ENCODE measurements around the gene TMEM164. TPM values are rescaled to one million over a fixed set of nuclear protein-coding genes. Genes with fewer than 3 reads are reported as not detected.
A peak's percentile ranks its signal among the peaks of the same experiment; 100 is the strongest.

The TMEM164 gene
- total and polyA plus RNA-seq, 10 of the 15 experiments (the other 5 are each of a cell fraction or from before 2014, with no cell fraction given), result 0.61 to 18.3 (median 7.0) TPM

DNA sequence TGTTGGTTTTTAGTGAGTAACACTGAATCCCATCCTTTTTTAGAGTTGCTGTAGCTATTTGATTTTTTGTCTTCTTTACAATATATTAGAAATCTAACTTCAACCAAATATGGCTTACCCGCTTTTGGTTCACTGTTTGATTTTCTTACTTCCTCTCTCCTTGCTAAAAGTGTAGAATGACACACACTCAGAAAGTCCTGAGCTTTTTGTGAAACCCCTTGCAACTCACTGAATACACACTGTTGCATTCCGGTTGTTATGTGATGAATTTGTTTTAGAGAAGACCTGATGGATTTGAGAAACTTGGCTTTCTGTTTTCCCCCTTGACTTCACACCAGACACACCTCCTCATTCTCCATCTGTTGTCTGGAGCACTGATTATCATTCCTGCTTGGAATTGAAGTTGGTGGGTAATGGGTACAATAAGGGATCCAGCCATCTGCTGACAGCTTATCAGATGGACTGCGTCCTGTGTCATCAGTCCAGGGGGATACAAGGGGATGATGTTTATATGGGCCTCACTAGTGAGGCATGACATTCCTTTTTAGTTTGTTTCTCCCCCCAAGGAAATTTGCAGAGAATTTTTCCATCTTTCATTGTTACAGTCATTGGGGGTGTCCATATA, 5.2 kb downstream of the TMEM164 start:
- DNase-seq (ENCODE audit: low read depth, low spot score) (no peak), FAIRE-seq (no peak), ATAC-seq (peak; percentile 57)
- no peak overlapping the region for H3K9ac ChIP-seq (ENCODE audit: control insufficient read depth, insufficient read depth, low read length)
- WGBS (ENCODE audit: insufficient coverage, insufficient replicate concordance, low lambda C conversion rate, missing lambda C conversion rate), result 37% methylated on average over 3 of the region's 3 CpGs
- H4K20me1 ChIP-seq (ENCODE audit: control insufficient read depth, insufficient read depth), result no peaks in the 10 kb centered on the region
- peak overlapping the region; percentile 73 for H3K27ac ChIP-seq (ENCODE audit: control insufficient read depth, insufficient read depth)
- no peak overlapping the region; the same call in 1 of the 2 replicates for H2AFZ ChIP-seq (ENCODE audit: control insufficient read depth, low read depth, low read length)
- no peak overlapping the region for H3K4me3 ChIP-seq
- POLR2A ChIA-PET, result interaction anchor here (0.6 to 1.1 kb wide), 2 partner anchors 38 to 69 kb away, joined by 3 read pairs; no protein-coding TSS in a partner anchor
- peaks cover 4% of the 10 kb centered on the region; the same call in 1 of the 2 replicates for H3K4me1 ChIP-seq (ENCODE audit: control insufficient read depth, insufficient read depth, low read length)
- no peaks in the 10 kb centered on the region; a peak in 1 of 4 replicates for H3K36me3 ChIP-seq (ENCODE audit: control insufficient read depth in 2 of 2, insufficient read depth in 2 of 2, low read length in 1 of 2)
- peak; percentile 37; the same call in 1 of the 2 replicates for TF ChIP-seq SPI1 (IDR thresholded peaks at IDR 0.05; ENCODE audit: borderline replicate concordance, insufficient read depth, low read depth, low read length)
- TF ChIP-seq LARP7 (IDR thresholded peaks at IDR 0.05), result no peak
- TF ChIP-seq NR2F1 (conservative IDR thresholded peaks at IDR 0.05), result no peak
- no peak for TF ChIP-seq KDM1A (IDR thresholded peaks at IDR 0.05; ENCODE audit: borderline replicate concordance)
- TF ChIP-seq, protein P1, sequence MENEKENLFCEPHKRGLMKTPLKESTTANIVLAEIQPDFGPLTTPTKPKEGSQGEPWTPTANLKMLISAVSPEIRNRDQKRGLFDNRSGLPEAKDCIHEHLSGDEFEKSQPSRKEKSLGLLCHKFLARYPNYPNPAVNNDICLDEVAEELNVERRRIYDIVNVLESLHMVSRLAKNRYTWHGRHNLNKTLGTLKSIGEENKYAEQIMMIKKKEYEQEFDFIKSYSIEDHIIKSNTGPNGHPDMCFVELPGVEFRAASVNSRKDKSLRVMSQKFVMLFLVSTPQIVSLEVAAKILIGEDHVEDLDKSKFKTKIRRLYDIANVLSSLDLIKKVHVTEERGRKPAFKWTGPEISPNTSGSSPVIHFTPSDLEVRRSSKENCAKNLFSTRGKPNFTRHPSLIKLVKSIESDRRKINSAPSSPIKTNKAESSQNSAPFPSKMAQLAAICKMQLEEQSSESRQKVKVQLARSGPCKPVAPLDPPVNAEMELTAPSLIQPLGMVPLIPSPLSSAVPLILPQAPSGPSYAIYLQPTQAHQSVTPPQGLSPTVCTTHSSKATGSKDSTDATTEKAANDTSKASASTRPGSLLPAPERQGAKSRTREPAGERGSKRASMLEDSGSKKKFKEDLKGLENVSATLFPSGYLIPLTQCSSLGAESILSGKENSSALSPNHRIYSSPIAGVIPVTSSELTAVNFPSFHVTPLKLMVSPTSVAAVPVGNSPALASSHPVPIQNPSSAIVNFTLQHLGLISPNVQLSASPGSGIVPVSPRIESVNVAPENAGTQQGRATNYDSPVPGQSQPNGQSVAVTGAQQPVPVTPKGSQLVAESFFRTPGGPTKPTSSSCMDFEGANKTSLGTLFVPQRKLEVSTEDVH (IDR thresholded peaks at IDR 0.05; ENCODE audit: low read depth, partially characterized antibody), result no peak
- TF ChIP-seq SIN3A (IDR thresholded peaks at IDR 0.05; ENCODE audit: low read depth, low read length), result no peak
- TF ChIP-seq, protein P2, sequence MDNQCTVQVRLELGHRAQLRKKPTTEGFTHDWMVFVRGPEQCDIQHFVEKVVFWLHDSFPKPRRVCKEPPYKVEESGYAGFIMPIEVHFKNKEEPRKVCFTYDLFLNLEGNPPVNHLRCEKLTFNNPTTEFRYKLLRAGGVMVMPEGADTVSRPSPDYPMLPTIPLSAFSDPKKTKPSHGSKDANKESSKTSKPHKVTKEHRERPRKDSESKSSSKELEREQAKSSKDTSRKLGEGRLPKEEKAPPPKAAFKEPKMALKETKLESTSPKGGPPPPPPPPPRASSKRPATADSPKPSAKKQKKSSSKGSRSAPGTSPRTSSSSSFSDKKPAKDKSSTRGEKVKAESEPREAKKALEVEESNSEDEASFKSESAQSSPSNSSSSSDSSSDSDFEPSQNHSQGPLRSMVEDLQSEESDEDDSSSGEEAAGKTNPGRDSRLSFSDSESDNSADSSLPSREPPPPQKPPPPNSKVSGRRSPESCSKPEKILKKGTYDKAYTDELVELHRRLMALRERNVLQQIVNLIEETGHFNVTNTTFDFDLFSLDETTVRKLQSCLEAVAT (IDR thresholded peaks at IDR 0.05), result no peak
- TF ChIP-seq SRF (IDR thresholded peaks at IDR 0.05; ENCODE audit: low read depth in 2 of 2, low read length in 2 of 2), result no peak
- no peak for TF ChIP-seq ASH2L (IDR thresholded peaks at IDR 0.05; ENCODE audit: borderline replicate concordance, low read depth)
- TF ChIP-seq EED (IDR thresholded peaks at IDR 0.05; ENCODE audit: low read depth), result 0 out of 2 replicates have a peak, but pooled peaks have one; percentile 7
- TF ChIP-seq POLR2AphosphoS5 (IDR thresholded peaks at IDR 0.05; ENCODE audit: low read length), result no peak
- peak overlapping the region; percentile 33; the same call in 1 of the 2 replicates for H3K4me2 ChIP-seq (ENCODE audit: control insufficient read depth, insufficient read depth)
- H3K79me2 ChIP-seq (ENCODE audit: control insufficient read depth, insufficient read depth, low read length), result no peaks in the 10 kb centered on the region; the same call in none of the 2 replicates
- in situ Hi-C loops (cut with MboI) (no loop called here), intact Hi-C loops (cut with micrococcal nuclease; ENCODE audit: unreplicated experiment) (loop anchor here (10.0 kb wide), 2 partner anchors 137 to 473 kb away; partner anchors contain the start of gene NXT2)
- SMC1A ChIA-PET (ENCODE audit: uncharacterized antibody, unreplicated experiment), result interaction anchor here (1.0 to 1.7 kb wide), 6 partner anchors 11 to 139 kb away, joined by 3 to 5 read pairs (median 4); no protein-coding TSS in a partner anchor
- CTCF ChIA-PET, result interaction anchor here (0.7 to 4.8 kb wide), 4 partner anchors 20 to 138 kb away, joined by 3 to 20 read pairs (median 3); no protein-coding TSS in a partner anchor
- no peaks in the 10 kb centered on the region for H3K27me3 ChIP-seq (replicated peaks in 1 of 2; ENCODE audit: control insufficient read depth in 2 of 2, insufficient read depth in 2 of 2, low read length in 1 of 2)
- BruUV-seq (replicated peaks), result no TSS peak
- RAD21 ChIA-PET (ENCODE audit: unreplicated experiment), result interaction anchor here (1.0 to 2.1 kb wide), 3 partner anchors 26 to 139 kb away, joined by 3 to 4 read pairs (median 4); no protein-coding TSS in a partner anchor
- H3K9me3 ChIP-seq (replicated peaks; ENCODE audit: control insufficient read depth, insufficient read depth, low read length), result no peaks in the 10 kb centered on the region

Measured in GM12878 (cell line).